Progenitor cell of endocrine pancreas (in vitro differentiated cells): ENCODE measurements around the gene PRSS3. TPM values are rescaled to one million over a fixed set of nuclear protein-coding genes. Genes with fewer than 3 reads are reported as not detected.
A peak's percentile ranks its signal among the peaks of the same experiment; 100 is the strongest.
"Not testable (repeated sequence)": the region's sequence is repeated elsewhere in the genome, so short reads cannot be mapped to it uniquely, and the experiment has no call there.

Source experiments
- DNase-seq: peaks from one replicate; pipeline ENCODE4 v3.0.0; 2021; ENCODE audit warnings: low spot score; ENCODE audit not compliant: unreplicated experiment
- H3K27ac Mint-ChIP-seq: 2 replicates; pipeline ENCODE4 v1.8.0; 2021; ENCODE audit warnings: mild to moderate bottlenecking, moderate library complexity, mixed read lengths
- H3K27me3 Mint-ChIP-seq: 2 replicates; pipeline ENCODE4 v1.8.0; 2021; ENCODE audit warnings: mixed read lengths
- H3K36me3 Mint-ChIP-seq: 2 replicates; pipeline ENCODE4 v1.8.0; 2022; ENCODE audit warnings: mixed read lengths; ENCODE audit not compliant: insufficient read depth
- H3K4me1 Mint-ChIP-seq: 2 replicates; pipeline ENCODE4 v1.8.0; 2021; ENCODE audit warnings: low read depth, mixed read lengths
- H3K4me3 Mint-ChIP-seq: 2 replicates; pipeline ENCODE4 v1.8.0; 2021; ENCODE audit warnings: low read depth, mild to moderate bottlenecking, moderate library complexity, mixed read lengths
- H3K9me3 Mint-ChIP-seq: 2 replicates; pipeline ENCODE4 v1.8.0; 2021; ENCODE audit warnings: low read depth, mixed read lengths
- CTCF ChIP-seq: fragments of 200-600 bp; sonication (generic); IDR thresholded peaks from one replicate; pipeline ENCODE4 v1.5.0; 2021; ENCODE audit warnings: antibody characterized with exemption, mild to moderate bottlenecking; ENCODE audit not compliant: unreplicated experiment
- total RNA-seq: library from RNA; stranded (reverse); gene quantifications from 2 replicates; pipeline ENCODE4 v1.2.1, GENCODE V29; 2021

The PRSS3 gene
- total RNA-seq, 1 donor from 2014 or later, result not detected

- no peak overlapping the region for H3K27ac Mint-ChIP-seq
- DNase-seq, result no peak
- H3K4me3 Mint-ChIP-seq, result no peak overlapping the region
- peaks cover 3% of the 10 kb centered on the region for H3K27me3 Mint-ChIP-seq
- TF ChIP-seq CTCF, result no peak
- H3K4me1 Mint-ChIP-seq, result no peaks in the 10 kb centered on the region
- no peaks in the 10 kb centered on the region for H3K36me3 Mint-ChIP-seq
- no peaks in the 10 kb centered on the region for H3K9me3 Mint-ChIP-seq
Measured at GRCh38 chr9:33800886-33801285, 5.5 kb downstream of the PRSS3 start.

GRCh38 chr9:33801943-33802500 is 6.7 kb downstream of the PRSS3 start:
- not testable (repeated sequence) for H3K27me3 Mint-ChIP-seq, H3K4me1 Mint-ChIP-seq, H3K9me3 Mint-ChIP-seq, DNase-seq, H3K27ac Mint-ChIP-seq, H3K4me3 Mint-ChIP-seq, H3K36me3 Mint-ChIP-seq

GRCh38 chr9:33804196-33804595 is 8.8 kb downstream of the PRSS3 start:
- not testable (repeated sequence) for H3K27me3 Mint-ChIP-seq, H3K27ac Mint-ChIP-seq, H3K4me1 Mint-ChIP-seq, H3K9me3 Mint-ChIP-seq, H3K36me3 Mint-ChIP-seq, DNase-seq, H3K4me3 Mint-ChIP-seq

- H3K4me1 Mint-ChIP-seq, H3K27me3 Mint-ChIP-seq, H3K9me3 Mint-ChIP-seq, H3K36me3 Mint-ChIP-seq, DNase-seq, H3K4me3 Mint-ChIP-seq: not testable (repeated sequence)
- peak overlapping the region; percentile 85 for H3K27ac Mint-ChIP-seq
Measured at GRCh38 chr9:33807156-33807555, 11.8 kb downstream of the PRSS3 start.

- not testable (repeated sequence) for H3K4me1 Mint-ChIP-seq, H3K36me3 Mint-ChIP-seq, H3K27ac Mint-ChIP-seq, DNase-seq, H3K4me3 Mint-ChIP-seq, H3K27me3 Mint-ChIP-seq, H3K9me3 Mint-ChIP-seq
Measured at GRCh38 chr9:33808979-33809322, 13.6 kb downstream of the PRSS3 start.

- Mint-ChIP-seq H3K27me3 (no peaks in the 10 kb centered on the region), H3K4me1 (peaks cover 5% of the 10 kb centered on the region), H3K9me3 (no peaks in the 10 kb centered on the region), H3K4me3 (no peak overlapping the region), H3K27ac (no peak overlapping the region), H3K36me3 (no peaks in the 10 kb centered on the region)
- DNase-seq, result no peak
- no peak for TF ChIP-seq CTCF
Measured at GRCh38 chr9:33809506-33809905, 14.1 kb downstream of the PRSS3 start.

GRCh38 chr9:33813712-33814641 is 18.6 kb downstream of the PRSS3 start:
- Mint-ChIP-seq H3K4me3 (no peak overlapping the region), H3K27me3 (no peaks in the 10 kb centered on the region), H3K4me1 (peaks cover 15% of the 10 kb centered on the region), H3K36me3 (no peaks in the 10 kb centered on the region), H3K9me3 (no peaks in the 10 kb centered on the region), H3K27ac (no peak overlapping the region)
- peak; percentile 78 for TF ChIP-seq CTCF
- no peak for DNase-seq
